CD4-positive, alpha-beta T cell (primary cell): ENCODE results near the gene PSAPL1. TPM values are rescaled to one million over a fixed set of nuclear protein-coding genes. Genes with fewer than 3 reads are reported as not detected.
A peak's percentile ranks its signal among the peaks of the same experiment; 100 is the strongest.

Source experiments
- ATAC-seq: fragments of 200-7000 bp; cut with Tn5 transposase; one replicate; pipeline ENCODE4 v1.10.0; 2022; ENCODE audit warnings: mild to moderate bottlenecking; ENCODE audit not compliant: poor library complexity
- CTCF ChIA-PET: fragments of 350-600 bp; sonication (Branson Sonifier 250); formaldehyde crosslinking; loops from one replicate; lab custom pipeline; 2021; ENCODE audit warnings: antibody characterized with exemption, inconsistent platforms; lab: Charles Lee
- POLR2A ChIA-PET: fragments of 350-600 bp; sonication (Branson Sonifier 250); formaldehyde crosslinking; loops from one replicate; lab custom pipeline; 2021; ENCODE audit warnings: antibody characterized with exemption, inconsistent platforms; lab: Charles Lee
- DNase-seq, 14 experiments: peaks; one replicate each; pipeline ENCODE4 v3.0.0-alpha.2; 2013 to 2020; ENCODE audit warnings: mixed read lengths in 2 of 14
- H3K27ac ChIP-seq, 2 donors: one replicate each; pipeline versions ENCODE4 v1.5.1 to v1.7.0; 2013; ENCODE audit warnings: low read length in 2 of 2, low read depth in 1 of 2, mild to moderate bottlenecking in 1 of 2
- H3K27me3 ChIP-seq, 2 experiments: 1 replicate in 1 of 2; 2 replicates in 1 of 2; pipeline versions ENCODE4 v1.6.1 to v1.7.0; 2013; ENCODE audit warnings: low read length in 2 of 2, control low read depth in 1 of 2, mild to moderate bottlenecking in 1 of 2, moderate library complexity in 1 of 2; ENCODE audit not compliant: insufficient read depth in 2 of 2, control insufficient read depth in 1 of 2
- H3K36me3 ChIP-seq: one replicate; pipeline ENCODE4 v1.6.1; 2013; ENCODE audit warnings: low read length, control low read depth; ENCODE audit not compliant: insufficient read depth
- H3K4me1 ChIP-seq: one replicate; pipeline ENCODE4 v1.6.1; 2013; ENCODE audit warnings: low read length, control low read depth; ENCODE audit not compliant: insufficient read depth
- H3K4me3 ChIP-seq: one replicate; pipeline ENCODE4 v1.5.1; 2013; ENCODE audit warnings: mild to moderate bottlenecking, low read length, moderate library complexity
- H3K9me3 ChIP-seq, 2 experiments: 1 replicate in 1 of 2; 2 replicates in 1 of 2; pipeline versions ENCODE4 v1.6.1 to v1.7.0; 2013; ENCODE audit warnings: low read length in 2 of 2, mild to moderate bottlenecking in 2 of 2, control low read depth in 1 of 2, moderate library complexity in 1 of 2; ENCODE audit not compliant: control insufficient read depth in 1 of 2, insufficient read depth in 1 of 2
- H3K27ac Mint-ChIP-seq: one replicate; pipeline ENCODE4 v1.8.0; 2020; ENCODE audit warnings: mixed read lengths
- H3K27me3 Mint-ChIP-seq: one replicate; pipeline ENCODE4 v1.8.0; 2021; ENCODE audit warnings: mixed read lengths
- H3K36me3 Mint-ChIP-seq: one replicate; pipeline ENCODE4 v1.8.0; 2021; ENCODE audit warnings: low read depth, mixed read lengths
- H3K4me1 Mint-ChIP-seq: one replicate; pipeline ENCODE4 v1.8.0; 2021; ENCODE audit warnings: low read depth, mixed read lengths
- H3K4me3 Mint-ChIP-seq: one replicate; pipeline ENCODE4 v1.8.0; 2020; ENCODE audit warnings: mild to moderate bottlenecking, mixed read lengths
- H3K9me3 Mint-ChIP-seq: one replicate; pipeline ENCODE4 v1.8.0; 2020; ENCODE audit warnings: mixed read lengths
- CTCF ChIP-seq: fragments of 200-600 bp; IDR thresholded peaks from one replicate; pipeline ENCODE4 v1.8.0; 2022; ENCODE audit warnings: antibody characterized with exemption, mild to moderate bottlenecking
- intact Hi-C, 2 experiments: fragments of 100-400 bp; cut with DNase I in 1 of 2; cut with micrococcal nuclease in 1 of 2; formaldehyde crosslinking; loops; one replicate each; pipeline versions ENCODE4 v1.15.1 to v1.9.0; 2023 to 2025; cut with DNase I, micrococcal nuclease
- total RNA-seq, 174 experiments: library from RNA in 2 of 174; stranded (reverse) in 2 of 174; gene quantifications; one replicate each; pipeline ENCODE4 v1.2.3 and lab custom pipeline; 2021 to 2026

Gene PSAPL1
- total RNA-seq, 2 experiments from 2014 or later, result not detected

DNA sequence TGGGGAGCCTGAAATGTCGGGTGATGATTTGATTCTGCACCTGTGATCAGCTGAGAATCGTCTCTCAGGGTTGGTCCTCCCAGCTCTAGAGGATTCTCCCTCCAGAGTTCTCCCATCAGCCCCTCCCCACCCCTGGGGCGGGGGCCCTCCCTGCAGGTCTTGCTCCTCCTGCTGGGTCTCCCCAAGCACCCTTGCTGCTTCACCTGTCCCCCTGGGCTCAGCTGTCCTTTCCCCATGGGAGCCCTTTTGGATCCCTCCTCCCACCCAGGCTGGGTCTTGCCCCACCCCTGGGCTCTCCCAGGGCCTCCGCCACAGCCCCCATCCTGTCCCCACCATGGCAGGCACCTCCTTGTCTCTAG lies 22.2 kb downstream of the PSAPL1 start:
- H3K4me1 Mint-ChIP-seq, result no peaks in the 10 kb centered on the region
- Histone ChIP-seq H3K9me3 (peaks cover 11 to 12% of the 10 kb centered on the region in 2 experiments), H3K27me3 (peaks cover 8 to 9% of the 10 kb centered on the region in 2 experiments), H3K4me1 (no peaks in the 10 kb centered on the region), H3K27ac (no peak overlapping the region), H3K4me3 (no peak overlapping the region), H3K36me3 (no peaks in the 10 kb centered on the region)
- intact Hi-C loops, result no loop called here
- peak in 1 of 14 experiments; percentile 26 for DNase-seq
- H3K9me3 Mint-ChIP-seq, result peaks cover 10% of the 10 kb centered on the region
- H3K27ac Mint-ChIP-seq, result no peak overlapping the region
- no peaks in the 10 kb centered on the region for H3K36me3 Mint-ChIP-seq
- no peak for TF ChIP-seq CTCF
- ChIA-PET POLR2A (no interaction called here), CTCF (no interaction called here)
- no peak overlapping the region for H3K4me3 Mint-ChIP-seq
- ATAC-seq, result no peak
- peaks cover 33% of the 10 kb centered on the region for H3K27me3 Mint-ChIP-seq

GRCh38 chr4:7411896-7412553 lies 22.7 kb downstream of the PSAPL1 start:
- Mint-ChIP-seq H3K9me3 (peaks cover 13% of the 10 kb centered on the region), H3K27me3 (peaks cover 33% of the 10 kb centered on the region), H3K4me1 (no peaks in the 10 kb centered on the region), H3K4me3 (no peak overlapping the region), H3K27ac (no peak overlapping the region), H3K36me3 (no peaks in the 10 kb centered on the region)
- intact Hi-C loops, result no loop called here
- TF ChIP-seq CTCF, result no peak
- DNase-seq (no peak), ATAC-seq (no peak)
- no peaks in the 10 kb centered on the region for H3K36me3 ChIP-seq
- H3K27ac ChIP-seq, result no peak overlapping the region
- peaks cover 10 to 11% of the 10 kb centered on the region in 2 experiments for H3K9me3 ChIP-seq
- CTCF ChIA-PET, result no interaction called here
- no peaks in the 10 kb centered on the region for H3K4me1 ChIP-seq
- H3K4me3 ChIP-seq, result no peak overlapping the region
- POLR2A ChIA-PET, result no interaction called here
- H3K27me3 ChIP-seq, result peaks cover 8 to 9% of the 10 kb centered on the region in 2 experiments

GRCh38 chr4:7411491-7411890 lies 23.2 kb downstream of the PSAPL1 start:
- CTCF ChIA-PET, result no interaction called here
- Mint-ChIP-seq H3K4me1 (no peaks in the 10 kb centered on the region), H3K27me3 (peaks cover 33% of the 10 kb centered on the region), H3K27ac (no peak overlapping the region), H3K9me3 (peaks cover 14% of the 10 kb centered on the region), H3K4me3 (no peak overlapping the region), H3K36me3 (no peaks in the 10 kb centered on the region)
- peaks cover 10 to 11% of the 10 kb centered on the region in 2 experiments for H3K9me3 ChIP-seq
- POLR2A ChIA-PET, result no interaction called here
- intact Hi-C loops, result no loop called here
- H3K4me3 ChIP-seq, result no peak overlapping the region
- peaks cover 8 to 9% of the 10 kb centered on the region in 2 experiments for H3K27me3 ChIP-seq
- TF ChIP-seq CTCF, result no peak
- no peaks in the 10 kb centered on the region for H3K36me3 ChIP-seq
- no peak overlapping the region for H3K27ac ChIP-seq
- no peaks in the 10 kb centered on the region for H3K4me1 ChIP-seq
- ATAC-seq, result no peak
- DNase-seq, result no peak
